Neural progenitor cell (in vitro differentiated cells): Measurements from ENCODE around the gene ARSB. TPM values are rescaled to one million over a fixed set of nuclear protein-coding genes. Genes with fewer than 3 reads are reported as not detected.
A peak's percentile ranks its signal among the peaks of the same experiment; 100 is the strongest.

Experiments used
- DNase-seq: peaks from one replicate; pipeline ENCODE4 v3.0.0-alpha.2; 2016; ENCODE audit warnings: low spot score
- H2AFZ ChIP-seq: fragments of 200-600 bp; sonication (generic); replicated peaks from 2 replicates; pipeline ENCODE4 v1.6.1; 2016; ENCODE audit warnings: antibody characterized with exemption
- H3F3A ChIP-seq: fragments of 200-600 bp; sonication (generic); 2 replicates; pipeline ENCODE4 v1.6.1; 2016; ENCODE audit warnings: antibody characterized with exemption, low read depth
- H3K27ac ChIP-seq: fragments of 200-600 bp; sonication (generic); 2 replicates; pipeline ENCODE4 v1.5.1; 2016; ENCODE audit warnings: mild to moderate bottlenecking
- H3K27me3 ChIP-seq: fragments of 200-600 bp; sonication (generic); 2 replicates; pipeline ENCODE4 v1.6.1; 2016; ENCODE audit warnings: mild to moderate bottlenecking, moderate library complexity
- H3K36me3 ChIP-seq: fragments of 200-600 bp; sonication (generic); 2 replicates; pipeline ENCODE4 v1.5.1; 2016
- H3K4me1 ChIP-seq: fragments of 200-600 bp; sonication (generic); 2 replicates; pipeline ENCODE4 v1.6.1; 2016; ENCODE audit warnings: mixed run types
- H3K4me2 ChIP-seq: fragments of 200-600 bp; sonication (generic); 2 replicates; pipeline ENCODE4 v1.6.1; 2016
- H3K4me3 ChIP-seq: fragments of 200-600 bp; sonication (generic); 2 replicates; pipeline ENCODE4 v1.5.1; 2016
- H3K79me2 ChIP-seq: fragments of 200-600 bp; sonication (generic); 2 replicates; pipeline ENCODE4 v1.6.1; 2016; ENCODE audit warnings: low read depth
- H3K9ac ChIP-seq: fragments of 200-600 bp; sonication (generic); 2 replicates; pipeline ENCODE4 v1.6.1; 2016
- H3K9me3 ChIP-seq: fragments of 200-600 bp; sonication (generic); 2 replicates; pipeline ENCODE4 v1.5.1; 2016; ENCODE audit warnings: low read depth
- H4K20me1 ChIP-seq: fragments of 200-600 bp; sonication (generic); 2 replicates; pipeline ENCODE4 v1.6.1; 2016; ENCODE audit warnings: low read depth
- H3K27ac Mint-ChIP-seq: 3 replicates; pipeline ENCODE4 v1.8.0; 2021; ENCODE audit warnings: mixed read lengths
- H3K27me3 Mint-ChIP-seq: 2 replicates; pipeline ENCODE4 v1.8.0; 2022; ENCODE audit warnings: low read depth, mild to moderate bottlenecking, inconsistent platforms, moderate library complexity, mixed read lengths; ENCODE audit not compliant: insufficient read depth
- H3K36me3 Mint-ChIP-seq: 3 replicates; pipeline ENCODE4 v1.8.0; 2021; ENCODE audit warnings: mixed read lengths
- H3K4me1 Mint-ChIP-seq: 3 replicates; pipeline ENCODE4 v1.8.0; 2021; ENCODE audit warnings: mixed read lengths
- H3K4me3 Mint-ChIP-seq: 3 replicates; pipeline ENCODE4 v1.8.0; 2021; ENCODE audit warnings: mild to moderate bottlenecking, moderate library complexity, mixed read lengths
- H3K9me3 Mint-ChIP-seq: 3 replicates; pipeline ENCODE4 v1.8.0; 2020; ENCODE audit warnings: mixed read lengths
- CTCF ChIP-seq: fragments of 200-600 bp; sonication (generic); IDR thresholded peaks from 2 replicates; pipeline ENCODE4 v1.5.1; 2017; ENCODE audit warnings: antibody characterized with exemption, mild to moderate bottlenecking
- EZH2 ChIP-seq: fragments of 200-600 bp; sonication (generic); IDR thresholded peaks from 2 replicates; pipeline ENCODE4 v1.6.1; 2017; ENCODE audit warnings: antibody characterized with exemption, mild to moderate bottlenecking, moderate library complexity
- EZH2phosphoT487 ChIP-seq: fragments of 200-600 bp; sonication (generic); IDR thresholded peaks from 2 replicates; pipeline ENCODE4 v1.6.1; 2017; ENCODE audit warnings: antibody characterized with exemption
- total RNA-seq: library from RNA; depleted of rRNA; stranded (reverse); fragments of >200 nt; gene quantifications from 2 replicates; pipeline ENCODE4 v1.2.3, GENCODE V29; 2015; ENCODE audit warnings: low replicate concordance

The ARSB gene
- total RNA-seq, 1 donor from 2014 or later = 15.3 TPM

GRCh38 chr5:79021753-79022152 lies 36.6 kb upstream of the ARSB start:
- Histone ChIP-seq H3F3A (no peaks in the 10 kb centered on the region), H3K27me3 (peaks cover 4% of the 10 kb centered on the region), H3K9ac (no peak overlapping the region), H3K9me3 (no peaks in the 10 kb centered on the region), H3K4me1 (peaks cover 11% of the 10 kb centered on the region), H4K20me1 (no peaks in the 10 kb centered on the region), H3K27ac (no peak overlapping the region), H3K36me3 (no peaks in the 10 kb centered on the region), H3K79me2 (no peaks in the 10 kb centered on the region), H3K4me2 (no peak overlapping the region), H2AFZ (peak overlapping the region; percentile 91), H3K4me3 (no peak overlapping the region)
- no peaks in the 10 kb centered on the region for H3K9me3 Mint-ChIP-seq
- H3K27ac Mint-ChIP-seq = no peak overlapping the region
- H3K4me1 Mint-ChIP-seq = peaks cover 13% of the 10 kb centered on the region
- no peaks in the 10 kb centered on the region for H3K27me3 Mint-ChIP-seq
- H3K36me3 Mint-ChIP-seq = no peaks in the 10 kb centered on the region
- no peak overlapping the region for H3K4me3 Mint-ChIP-seq
- DNase-seq = peak; percentile 8
- no peak for TF ChIP-seq CTCF
- TF ChIP-seq EZH2phosphoT487 = no peak
- no peak for TF ChIP-seq EZH2

DNA sequence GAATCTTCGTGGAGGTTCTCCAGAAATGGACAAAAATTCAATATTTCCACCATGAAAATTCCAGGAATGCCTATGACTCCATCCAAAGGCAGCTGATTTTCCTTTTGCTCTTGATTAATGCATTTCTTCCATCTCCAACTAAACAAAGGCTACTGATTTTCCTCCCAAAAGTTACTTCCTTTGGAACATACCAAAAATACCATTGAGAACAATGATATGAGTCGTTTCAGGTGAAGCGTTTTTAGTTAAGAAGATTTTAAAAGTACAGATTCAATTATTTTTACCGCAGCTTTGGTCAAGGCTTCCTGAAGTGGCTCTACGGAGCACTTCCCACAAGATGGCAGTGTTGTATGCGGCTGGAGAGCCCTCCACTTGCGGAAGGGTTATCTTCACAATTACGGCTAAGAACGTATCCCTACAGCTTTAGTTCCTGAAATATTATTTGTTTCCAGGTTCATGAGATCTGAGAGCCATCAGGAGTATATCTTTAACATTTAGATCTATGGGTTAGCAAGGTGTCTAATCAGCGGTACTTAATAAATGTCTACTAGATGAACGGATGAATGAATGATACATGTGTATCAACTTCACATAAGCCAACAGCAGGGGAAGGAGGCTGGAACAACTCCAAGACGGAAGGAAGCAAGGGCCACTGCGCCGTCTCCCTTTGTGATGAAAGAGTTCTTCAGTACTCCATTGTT lies 35.9 kb upstream of the ARSB start:
- no peaks in the 10 kb centered on the region for H3K36me3 ChIP-seq
- peak overlapping the region; percentile 91 for H2AFZ ChIP-seq
- H3F3A ChIP-seq = no peaks in the 10 kb centered on the region
- peak; percentile 72 for DNase-seq
- Mint-ChIP-seq H3K4me1 (peaks cover 13% of the 10 kb centered on the region), H3K27me3 (no peaks in the 10 kb centered on the region), H3K36me3 (no peaks in the 10 kb centered on the region), H3K9me3 (no peaks in the 10 kb centered on the region), H3K4me3 (no peak overlapping the region), H3K27ac (no peak overlapping the region)
- H3K4me1 ChIP-seq = peaks cover 11% of the 10 kb centered on the region
- H4K20me1 ChIP-seq = no peaks in the 10 kb centered on the region
- H3K4me3 ChIP-seq = no peak overlapping the region
- no peak overlapping the region for H3K4me2 ChIP-seq
- no peak overlapping the region for H3K27ac ChIP-seq
- peak; percentile 95 for TF ChIP-seq CTCF
- no peak for TF ChIP-seq EZH2
- H3K9ac ChIP-seq = no peak overlapping the region
- no peaks in the 10 kb centered on the region for H3K79me2 ChIP-seq
- H3K27me3 ChIP-seq = peaks cover 4% of the 10 kb centered on the region
- H3K9me3 ChIP-seq = no peaks in the 10 kb centered on the region

DNA sequence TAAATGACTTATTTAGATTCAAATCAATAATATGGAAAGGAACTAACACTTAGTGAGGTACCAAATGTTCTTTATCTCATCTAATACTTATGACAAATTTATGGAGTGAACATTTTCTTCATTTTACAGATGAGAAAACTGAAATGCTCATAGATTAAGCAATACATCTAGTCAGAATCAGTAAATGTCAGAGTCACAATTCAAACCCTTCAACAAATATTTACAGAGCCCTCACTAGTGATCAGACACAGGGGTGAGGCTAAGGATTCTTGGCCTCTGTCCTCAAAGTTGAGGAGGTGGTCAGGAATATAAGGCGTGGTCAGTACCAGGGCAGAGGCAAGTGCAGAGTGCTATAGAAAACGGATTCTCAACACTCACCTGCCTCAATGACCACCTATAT lies 29.5 kb upstream of the ARSB start:
- Histone ChIP-seq H3K9me3 (no peaks in the 10 kb centered on the region), H4K20me1 (no peaks in the 10 kb centered on the region), H3K4me2 (no peak overlapping the region), H3K4me1 (no peaks in the 10 kb centered on the region), H3K4me3 (no peak overlapping the region), H3K36me3 (no peaks in the 10 kb centered on the region), H3K27ac (no peak overlapping the region), H3K9ac (no peak overlapping the region), H3F3A (no peaks in the 10 kb centered on the region), H3K79me2 (no peaks in the 10 kb centered on the region), H2AFZ (no peak overlapping the region), H3K27me3 (no peaks in the 10 kb centered on the region)
- Mint-ChIP-seq H3K4me3 (no peak overlapping the region), H3K27me3 (peaks cover 3% of the 10 kb centered on the region), H3K4me1 (no peaks in the 10 kb centered on the region), H3K9me3 (peaks cover 2% of the 10 kb centered on the region), H3K27ac (no peak overlapping the region), H3K36me3 (no peaks in the 10 kb centered on the region)
- TF ChIP-seq CTCF (no peak), EZH2phosphoT487 (no peak), EZH2 (no peak)
- no peak for DNase-seq
